NCI-H2196 (cell line): Measurements from ENCODE around the gene TGIF1.
"Not testable (repeated sequence)": the region's sequence is repeated elsewhere in the genome, so short reads cannot be mapped to it uniquely, and the experiment has no call there.

Experiments used
- DNase-seq: peaks from one replicate; lab custom pipeline; 2025; ENCODE audit not compliant: unreplicated experiment; lab: John Stamatoyannopoulos, UW

Gene TGIF1

DNA sequence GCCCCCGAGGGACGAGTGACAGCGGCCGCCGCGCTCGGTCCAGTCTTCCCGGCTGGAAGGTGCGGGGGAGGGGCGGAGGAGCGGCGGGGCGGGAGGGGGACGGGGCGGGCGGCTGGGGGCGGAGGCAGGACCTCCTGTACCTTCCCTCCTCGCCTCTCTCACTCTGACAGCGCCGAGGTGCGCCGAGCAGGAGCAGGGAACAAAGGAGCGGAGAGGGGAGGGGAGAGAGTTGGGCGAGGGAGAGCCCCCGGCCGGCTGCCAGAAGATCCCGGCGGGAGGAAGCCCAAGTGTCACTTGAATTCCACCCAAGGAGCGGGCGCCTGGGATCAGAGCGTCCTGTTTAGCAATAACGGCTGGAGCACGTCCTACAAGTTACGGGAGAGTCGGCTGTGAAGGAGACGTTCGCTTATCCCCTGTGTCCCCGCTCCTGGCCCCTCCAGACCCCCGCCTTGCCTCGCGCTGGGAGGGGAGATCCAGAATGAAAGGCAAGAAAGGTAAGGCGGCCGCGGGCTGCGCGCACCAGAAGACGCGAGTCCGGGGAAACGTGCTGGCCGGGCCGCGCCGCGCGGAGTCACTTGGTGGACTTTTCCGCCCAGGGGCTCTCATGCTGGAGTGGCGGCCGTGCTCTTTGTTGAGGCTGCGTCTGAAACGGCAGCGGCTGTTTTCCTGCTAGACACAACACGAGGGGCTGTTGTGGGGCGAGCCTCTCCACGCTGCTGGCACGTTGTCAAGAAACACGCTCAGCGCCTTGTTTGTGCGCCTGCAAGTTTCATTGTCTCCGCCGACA, at the start of gene TGIF1:
Gene TGIF1, plus strand, starts transcription at position 161 of the 787 bp plus-strand sequence. Its CDS starts 318 bp downstream, at position 479.
- peak; percentile 92 for DNase-seq

DNA sequence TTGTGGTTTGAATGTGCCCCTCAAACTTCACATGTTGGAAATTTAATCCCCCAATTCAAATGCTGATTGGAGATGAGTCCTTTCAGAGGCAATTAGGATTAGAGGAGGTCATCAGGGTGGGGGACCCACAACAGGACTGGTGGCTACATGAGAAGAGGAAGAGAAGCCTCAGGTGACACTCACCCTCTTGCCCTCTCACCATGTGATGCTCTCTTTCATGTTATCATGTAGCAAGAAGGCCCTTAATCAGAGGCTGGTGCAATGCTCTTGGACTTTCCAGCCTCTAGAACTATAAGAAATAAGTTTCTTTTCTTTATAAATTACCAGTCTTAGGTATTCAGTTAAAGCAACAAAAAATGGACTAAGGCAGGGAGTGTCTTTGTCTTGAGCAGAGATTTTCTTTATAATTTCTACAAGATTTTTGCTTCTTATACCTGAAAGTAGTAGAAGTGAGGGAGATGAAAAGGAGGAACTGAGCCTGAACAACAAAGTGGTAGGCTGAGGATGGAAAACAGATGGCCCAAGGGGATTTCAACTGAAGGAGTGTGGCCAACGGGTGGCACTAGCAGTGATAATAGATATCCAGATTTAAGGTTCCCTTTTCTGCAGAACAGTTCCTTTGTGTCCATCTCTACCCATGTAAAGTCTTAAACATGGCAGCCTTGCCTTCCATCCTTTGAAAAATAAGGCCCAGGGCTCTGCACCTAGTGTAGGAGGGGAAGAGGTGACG, 49.2 kb upstream of the TGIF1 start:
- DNase-seq = no peak

DNA sequence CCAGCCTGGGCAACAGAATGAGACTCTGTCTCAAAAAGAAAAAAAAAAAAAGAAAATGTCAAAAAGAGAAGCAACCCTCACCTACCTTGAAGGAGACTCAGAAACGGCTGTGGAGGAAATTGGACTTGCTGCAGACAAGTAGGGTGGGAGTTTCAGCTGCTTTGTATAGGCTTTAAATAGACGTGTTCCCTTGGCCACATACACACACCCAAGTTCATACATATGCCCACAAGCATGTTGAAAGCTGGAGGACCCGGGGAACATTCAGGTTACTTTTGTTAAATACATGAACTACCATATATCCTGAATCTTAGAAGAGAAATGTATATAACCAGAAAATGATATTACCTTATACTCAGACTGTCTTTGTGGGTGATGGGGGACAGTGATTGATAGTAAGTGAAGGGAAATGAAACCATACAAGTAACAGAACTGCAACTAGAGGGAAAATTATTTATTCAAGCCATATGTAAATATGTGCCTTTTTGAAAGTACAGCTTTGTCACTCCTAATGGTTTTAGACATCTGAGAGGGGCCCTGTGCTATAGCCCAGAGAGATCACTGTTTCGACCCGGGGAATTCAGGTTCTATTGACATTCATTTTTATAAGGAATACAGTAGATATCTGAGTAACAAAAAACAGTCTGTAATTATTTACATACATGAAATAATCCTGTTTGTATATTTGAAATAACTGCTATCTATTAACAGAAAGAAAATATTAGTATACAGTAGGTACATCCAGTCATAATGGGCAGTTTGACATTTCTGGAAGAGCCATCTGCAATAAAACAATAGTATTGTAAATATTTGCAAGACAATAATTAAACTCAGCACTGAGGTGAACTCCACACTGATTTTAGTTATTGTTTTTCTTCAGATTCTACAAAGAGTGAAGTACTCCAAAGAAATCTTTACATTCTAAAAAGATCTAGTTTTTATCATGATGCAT, 48.0 kb upstream of the TGIF1 start:
- DNase-seq = no peak

- DNase-seq = no peak
These were observed 47.0 kb upstream of the TGIF1 start for GRCh38 chr18:3402982-3403451.

- DNase-seq = no peak
These were observed 44.3 kb upstream of the TGIF1 start for GRCh38 chr18:3405713-3406112.

- no peak for DNase-seq
These were observed 41.9 kb upstream of the TGIF1 start for GRCh38 chr18:3408107-3408506.

- no peak for DNase-seq
These were observed 40.2 kb upstream of the TGIF1 start for GRCh38 chr18:3409811-3410210.

GRCh38 chr18:3410273-3410672, 39.7 kb upstream of the TGIF1 start:
- no peak for DNase-seq

GRCh38 chr18:3410876-3411275, 39.1 kb upstream of the TGIF1 start:
- DNase-seq = not testable (repeated sequence)

DNA sequence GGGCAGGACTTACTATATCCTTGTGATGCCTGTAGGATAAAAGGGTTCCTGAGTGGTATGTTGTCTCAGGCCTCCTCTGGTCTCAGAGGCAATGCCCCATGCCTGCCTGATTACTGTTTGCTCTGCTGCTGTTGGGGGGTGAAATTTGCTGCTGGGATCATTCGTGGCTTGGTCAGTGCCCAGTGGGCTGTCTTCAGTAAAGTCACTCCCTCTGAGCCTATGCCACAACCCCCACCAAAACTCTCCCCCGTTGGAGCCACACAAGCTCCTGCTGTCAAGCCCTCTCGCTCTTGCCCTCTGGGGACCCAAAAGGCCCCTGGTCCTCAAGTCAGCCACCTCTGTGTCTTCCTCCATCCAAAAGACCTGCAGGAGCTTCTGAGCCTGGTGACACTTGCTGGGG, 38.6 kb upstream of the TGIF1 start:
- no peak for DNase-seq

GRCh38 chr18:3411854-3412268, 38.1 kb upstream of the TGIF1 start:
- peak; percentile 79 for DNase-seq

DNA sequence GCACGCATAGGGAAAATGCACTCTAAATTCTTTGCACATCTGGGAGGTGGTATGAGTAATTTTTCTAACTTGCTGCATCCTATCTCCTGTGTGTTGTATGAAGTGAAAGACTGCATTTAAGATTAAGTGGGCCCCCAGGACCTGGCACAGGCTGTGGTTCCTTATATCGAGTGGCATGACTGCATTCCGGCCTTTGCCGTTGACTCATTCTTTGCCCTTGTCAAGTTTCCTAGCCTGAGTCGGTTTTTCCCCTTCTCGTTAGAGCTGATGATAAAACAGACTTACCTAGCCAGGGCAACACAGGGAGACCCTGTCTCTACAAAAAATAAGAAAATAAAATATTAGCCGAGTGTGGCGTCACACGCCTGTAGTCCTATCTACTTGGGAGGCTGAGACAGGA, 37.4 kb upstream of the TGIF1 start:
- peak; percentile 64 for DNase-seq

GRCh38 chr18:3415110-3415509, 34.9 kb upstream of the TGIF1 start:
- DNase-seq = no peak

- DNase-seq = no peak
These were observed 31.9 kb upstream of the TGIF1 start for GRCh38 chr18:3418083-3418482.

GRCh38 chr18:3420919-3421279, 29.1 kb upstream of the TGIF1 start:
- DNase-seq = no peak

- DNase-seq = no peak
These were observed 27.1 kb upstream of the TGIF1 start for GRCh38 chr18:3422905-3423304.

DNA sequence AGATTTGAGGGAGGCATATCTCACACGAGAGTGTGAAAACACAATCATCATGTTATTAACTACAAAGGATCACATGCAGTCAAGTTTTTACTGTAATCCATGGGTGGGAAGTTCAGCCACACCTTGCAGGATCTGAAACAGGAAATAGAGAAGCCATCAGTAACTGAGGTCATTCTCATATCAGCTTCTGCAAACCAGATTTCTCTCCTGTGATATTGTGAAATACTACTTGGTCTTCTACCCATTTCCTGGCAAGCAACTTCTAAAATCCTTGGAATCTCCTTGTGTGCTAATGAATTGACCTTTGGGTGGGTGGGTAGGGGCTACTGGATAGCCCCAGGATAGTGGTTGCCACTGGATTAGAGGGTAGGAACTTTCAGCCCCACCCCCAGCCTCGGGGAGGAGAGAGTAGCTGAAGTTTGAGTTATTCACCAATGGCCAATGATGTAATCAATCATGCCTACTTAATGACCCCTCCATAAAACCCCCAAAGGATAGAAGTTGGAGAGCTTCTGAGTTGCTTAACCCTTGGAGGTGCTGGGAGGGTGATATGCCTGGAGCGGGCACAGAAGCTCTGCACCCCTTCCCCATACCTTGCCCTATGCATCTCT, 25.6 kb upstream of the TGIF1 start:
- DNase-seq = no peak

GRCh38 chr18:3425030-3425429, 24.9 kb upstream of the TGIF1 start:
- no peak for DNase-seq

DNA sequence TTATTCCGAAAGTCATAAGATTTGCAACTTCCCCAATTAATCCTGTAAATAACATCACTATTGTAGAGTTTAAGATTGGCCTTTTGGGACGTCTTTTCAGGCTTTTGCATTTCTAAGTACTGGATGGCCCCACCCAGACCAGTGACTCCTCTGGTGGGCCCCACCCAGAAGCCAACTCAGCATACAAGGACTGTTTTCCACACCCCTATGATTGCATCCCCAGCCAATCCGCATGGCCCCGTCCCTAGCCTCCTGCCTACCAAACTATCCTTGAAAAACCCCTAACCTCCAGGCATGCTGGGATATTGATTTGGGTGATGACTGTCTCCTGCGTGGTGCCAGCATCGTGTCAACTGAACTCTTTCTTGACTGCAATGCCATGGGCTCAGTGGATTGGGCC, 24.5 kb upstream of the TGIF1 start:
- no peak for DNase-seq

DNA sequence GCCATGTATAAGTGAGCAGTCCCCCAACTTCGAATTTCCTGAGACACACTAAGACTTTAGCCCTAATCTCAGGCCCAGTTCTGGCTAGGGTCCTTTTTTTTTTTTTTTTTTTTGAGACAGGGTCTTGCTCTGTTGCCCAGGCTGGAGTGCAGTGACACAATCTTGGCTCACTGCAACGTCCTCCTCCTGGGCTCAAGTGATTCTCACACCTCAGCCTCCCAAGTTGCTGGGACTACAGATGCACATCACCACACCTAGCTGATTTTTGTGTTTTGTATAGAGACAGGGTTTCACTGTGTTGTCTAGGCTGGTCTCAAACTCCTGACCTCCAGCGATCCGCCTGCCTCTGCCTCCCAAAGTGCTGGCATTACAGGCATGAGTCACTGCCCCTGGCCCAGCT, 23.9 kb upstream of the TGIF1 start:
- no peak for DNase-seq

DNA sequence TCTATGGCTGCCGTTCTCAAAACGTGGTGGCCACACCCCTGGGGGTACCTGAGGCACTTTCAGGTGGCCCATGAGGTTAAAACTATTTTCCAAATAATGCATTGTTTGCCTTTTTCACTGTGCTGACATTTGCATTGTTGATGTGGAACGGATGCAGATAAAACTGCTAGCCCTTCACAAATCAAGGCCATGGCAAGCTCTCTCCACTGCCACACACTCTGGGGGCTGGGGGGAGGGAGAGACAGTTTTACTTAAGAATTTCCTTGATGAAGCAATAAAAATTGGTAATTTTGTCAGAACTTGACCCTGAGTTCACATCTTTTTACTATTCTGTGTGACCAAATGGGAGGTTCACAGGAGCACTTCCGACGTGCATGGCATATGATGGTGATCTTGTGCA, 22.0 kb upstream of the TGIF1 start:
- no peak for DNase-seq
